ENCODE results near the gene GAS5.
A peak's percentile ranks its signal among the peaks of the same experiment; 100 is the strongest.

The GAS5 gene

DNA sequence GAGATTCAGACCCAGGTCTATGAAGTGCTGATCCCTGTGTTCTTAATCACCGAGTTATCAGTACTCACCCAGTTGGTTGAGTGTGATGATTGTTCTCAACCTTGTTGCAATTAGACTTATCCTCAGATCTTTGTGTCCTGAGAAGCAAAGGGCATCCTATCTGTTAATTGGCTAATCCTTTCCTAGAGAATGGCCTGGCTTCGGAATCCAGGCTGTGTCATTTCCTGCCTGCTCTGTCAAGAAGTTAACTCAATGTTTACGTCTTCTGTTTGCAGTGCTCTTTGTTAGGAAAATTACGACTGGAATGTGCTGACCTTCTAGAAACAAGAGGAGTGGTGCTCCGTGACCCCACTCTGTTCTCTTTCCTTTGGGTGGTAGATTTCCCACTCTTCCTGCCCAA is 14.7 kb downstream of the GAS5 start:
- no peak overlapping the region for H3K27ac ChIP-seq
- peaks cover 51% of the 10 kb centered on the region for H3K36me3 ChIP-seq

DNA sequence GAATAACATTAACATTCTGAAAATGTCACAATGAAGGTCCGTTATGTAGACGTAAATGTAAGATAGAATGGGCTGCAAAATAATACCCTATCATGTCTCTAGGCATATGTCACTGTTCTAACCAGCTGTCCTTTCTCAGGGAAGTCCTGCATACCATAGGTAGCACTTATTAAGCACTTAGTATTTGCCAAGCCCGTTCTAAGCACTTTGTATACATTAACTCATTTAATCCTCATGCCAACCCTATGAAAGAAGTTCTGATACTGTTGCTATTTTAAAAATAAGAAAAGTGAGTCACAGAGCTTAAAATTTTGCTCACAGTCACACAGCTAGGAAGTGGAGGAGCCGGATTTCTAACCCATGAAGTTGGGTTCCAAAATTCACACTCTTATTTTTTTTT is 15.7 kb downstream of the GAS5 start:
- H3K27ac ChIP-seq, result no peak overlapping the region
- H3K4me1 ChIP-seq (ENCODE audit: control insufficient read depth in 1 of 2, insufficient read depth in 1 of 2, low read depth in 1 of 2, low read length in 1 of 2), result no peaks in the 10 kb centered on the region
- no peak overlapping the region for H3K4me3 ChIP-seq (ENCODE audit: low read depth in 1 of 2, low read length in 1 of 2)
- TF ChIP-seq, protein P1, sequence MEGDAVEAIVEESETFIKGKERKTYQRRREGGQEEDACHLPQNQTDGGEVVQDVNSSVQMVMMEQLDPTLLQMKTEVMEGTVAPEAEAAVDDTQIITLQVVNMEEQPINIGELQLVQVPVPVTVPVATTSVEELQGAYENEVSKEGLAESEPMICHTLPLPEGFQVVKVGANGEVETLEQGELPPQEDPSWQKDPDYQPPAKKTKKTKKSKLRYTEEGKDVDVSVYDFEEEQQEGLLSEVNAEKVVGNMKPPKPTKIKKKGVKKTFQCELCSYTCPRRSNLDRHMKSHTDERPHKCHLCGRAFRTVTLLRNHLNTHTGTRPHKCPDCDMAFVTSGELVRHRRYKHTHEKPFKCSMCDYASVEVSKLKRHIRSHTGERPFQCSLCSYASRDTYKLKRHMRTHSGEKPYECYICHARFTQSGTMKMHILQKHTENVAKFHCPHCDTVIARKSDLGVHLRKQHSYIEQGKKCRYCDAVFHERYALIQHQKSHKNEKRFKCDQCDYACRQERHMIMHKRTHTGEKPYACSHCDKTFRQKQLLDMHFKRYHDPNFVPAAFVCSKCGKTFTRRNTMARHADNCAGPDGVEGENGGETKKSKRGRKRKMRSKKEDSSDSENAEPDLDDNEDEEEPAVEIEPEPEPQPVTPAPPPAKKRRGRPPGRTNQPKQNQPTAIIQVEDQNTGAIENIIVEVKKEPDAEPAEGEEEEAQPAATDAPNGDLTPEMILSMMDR (IDR thresholded peaks at IDR 0.05), result no peak
- H3K9me3 ChIP-seq, result no peaks in the 10 kb centered on the region
- H3K36me3 ChIP-seq, result peaks cover 44% of the 10 kb centered on the region
- H3K27me3 ChIP-seq, result no peaks in the 10 kb centered on the region

More for the DNA sequence above, 14.7 kb downstream of the GAS5 start:
- Histone ChIP-seq H3K9me3 (no peaks in the 10 kb centered on the region), H3K4me1 (ENCODE audit: control insufficient read depth in 1 of 2, insufficient read depth in 1 of 2, low read depth in 1 of 2, low read length in 1 of 2) (no peaks in the 10 kb centered on the region), H3K4me3 (ENCODE audit: low read depth in 1 of 2, low read length in 1 of 2) (no peak overlapping the region), H3K27me3 (no peaks in the 10 kb centered on the region)
- TF ChIP-seq, protein P1 (IDR thresholded peaks at IDR 0.05), result no peak

DNA sequence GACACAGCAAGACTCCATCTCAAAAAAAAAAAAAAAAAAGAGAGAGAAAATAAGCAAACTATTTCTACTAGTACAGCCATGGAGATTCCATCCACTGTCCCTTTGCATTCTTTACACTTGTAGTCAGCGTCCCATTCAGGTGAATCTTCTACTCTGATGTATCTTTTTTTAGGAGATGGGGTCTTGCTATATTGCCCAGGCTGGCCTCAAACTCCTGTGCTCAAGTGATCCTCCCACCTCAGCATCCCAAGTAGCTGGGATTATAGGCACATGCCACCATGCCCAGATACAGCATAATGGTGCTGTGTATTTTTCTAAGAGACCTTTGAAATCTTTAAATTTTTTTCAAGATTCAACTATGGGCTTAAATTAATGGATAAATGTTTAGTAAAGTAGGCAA is 35.0 kb downstream of the GAS5 start:
- no peaks in the 10 kb centered on the region for H3K9me3 ChIP-seq
- H3K4me3 ChIP-seq (ENCODE audit: low read depth in 1 of 2, low read length in 1 of 2), result no peak overlapping the region
- no peaks in the 10 kb centered on the region for H3K4me1 ChIP-seq (ENCODE audit: control insufficient read depth in 1 of 2, insufficient read depth in 1 of 2, low read depth in 1 of 2, low read length in 1 of 2)
- no peaks in the 10 kb centered on the region for H3K27me3 ChIP-seq
- no peak overlapping the region for H3K27ac ChIP-seq
- peaks cover 34% of the 10 kb centered on the region for H3K36me3 ChIP-seq
- TF ChIP-seq, protein P1 (IDR thresholded peaks at IDR 0.05), result no peak

DNA sequence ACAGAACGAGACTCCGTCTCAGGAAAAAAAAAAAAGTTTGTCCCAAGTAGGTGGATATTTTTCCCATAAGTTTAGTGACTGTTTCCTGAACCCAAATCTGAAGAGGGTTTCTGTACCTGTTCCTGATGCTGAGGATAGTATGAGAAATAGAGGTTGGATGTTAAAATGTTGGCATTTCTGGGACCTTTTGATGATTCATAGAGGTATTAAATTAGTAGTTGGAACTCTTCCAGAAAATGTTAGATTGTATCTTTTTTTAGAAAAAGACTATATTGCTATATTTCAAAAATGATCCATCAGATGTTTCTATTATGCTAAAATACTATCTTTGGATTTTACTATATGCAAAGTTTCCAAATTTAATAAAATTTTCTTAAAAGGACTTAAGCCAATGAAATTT is 40.2 kb downstream of the GAS5 start:
- peaks cover 20% of the 10 kb centered on the region for H3K36me3 ChIP-seq
- no peak overlapping the region for H3K27ac ChIP-seq
- peaks cover 12 to 22% of the 10 kb centered on the region in 2 experiments for H3K4me1 ChIP-seq (ENCODE audit: control insufficient read depth in 1 of 2, insufficient read depth in 1 of 2, low read depth in 1 of 2, low read length in 1 of 2)
- H3K4me3 ChIP-seq (ENCODE audit: low read depth in 1 of 2, low read length in 1 of 2), result no peak overlapping the region
- no peaks in the 10 kb centered on the region for H3K27me3 ChIP-seq
- no peaks in the 10 kb centered on the region for H3K9me3 ChIP-seq
- TF ChIP-seq, protein P1 (IDR thresholded peaks at IDR 0.05), result no peak

DNA sequence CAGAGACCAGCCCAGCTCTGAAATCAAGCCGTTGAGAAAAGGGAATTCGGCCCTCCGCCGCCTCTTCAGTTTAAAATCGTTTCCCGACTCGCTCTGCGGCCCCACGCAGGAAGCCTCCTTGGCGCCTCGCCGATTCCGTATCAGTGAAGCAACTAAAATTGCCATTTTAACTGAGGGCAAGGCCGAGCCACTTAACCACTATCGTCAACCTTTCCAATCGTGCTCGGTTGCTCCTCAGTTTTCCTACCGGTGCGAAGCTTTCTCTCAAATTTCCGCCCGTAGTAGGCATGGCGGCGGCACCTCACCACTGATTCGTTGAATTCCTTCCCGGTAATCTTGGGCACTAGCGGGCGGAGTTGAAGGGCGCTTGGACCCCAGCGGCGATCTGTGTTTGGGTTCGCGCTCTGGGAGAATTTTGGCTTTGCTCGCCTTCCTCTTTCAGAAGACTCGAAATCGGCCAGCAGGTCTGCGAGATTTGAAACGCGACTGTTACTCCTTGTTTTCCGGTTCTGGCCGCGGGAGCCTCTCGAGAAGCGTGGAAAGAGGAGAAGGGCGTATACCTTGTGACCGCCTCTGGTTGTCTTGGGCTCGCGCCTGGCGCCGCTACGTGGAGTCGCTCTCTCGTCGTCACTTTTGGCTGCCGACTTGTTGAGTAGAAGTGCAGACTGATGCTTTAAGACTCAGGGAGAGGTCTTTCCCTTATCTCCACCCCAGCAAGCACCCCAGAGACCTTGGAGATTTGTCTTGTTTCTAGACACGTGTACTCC is 43.3 kb downstream of the GAS5 start, which contains the start of the genes CENPL and DARS2:
TSS of gene CENPL (minus strand) at position 569 of the 767 bp plus-strand sequence. CDS start 13,584 bp downstream, outside the sequence.
TSS of gene DARS2 (plus strand) at position 359 of the 767 bp plus-strand sequence. CDS start 557 bp downstream, outside the sequence.
- H3K4me1 ChIP-seq (ENCODE audit: control insufficient read depth in 1 of 2, insufficient read depth in 1 of 2, low read depth in 1 of 2, low read length in 1 of 2), result peaks cover 12 to 22% of the 10 kb centered on the region in 2 experiments
- no peaks in the 10 kb centered on the region for H3K27me3 ChIP-seq
- TF ChIP-seq, protein P1 (IDR thresholded peaks at IDR 0.05), result peak; percentile 44

More for the DNA sequence above, 43.3 kb downstream of the GAS5 start, which contains the start of the genes CENPL and DARS2:
- Histone ChIP-seq H3K9me3 (no peaks in the 10 kb centered on the region), H3K4me3 (ENCODE audit: low read depth in 1 of 2, low read length in 1 of 2) (peak within 1 kb of the TSS; percentile 77 to 88), H3K27ac (peak within 1 kb of the TSS; percentile 91), H3K36me3 (no peaks in the 10 kb centered on the region)
